Thyroid gland (tissue), 4 donors: ENCODE data around the gene KIF18A. TPM values are rescaled to one million over a fixed set of nuclear protein-coding genes. Genes with fewer than 3 reads are reported as not detected.

ENCODE experiments used
- DNase-seq, 2 donors: peaks; one replicate each; pipeline ENCODE4 v3.0.0-alpha.2; 2019
- H3K27ac ChIP-seq, 3 donors: fragments of 200-600 bp; sonication (generic); 1 replicate in 2 of 3; 2 replicates in 1 of 3; pipeline ENCODE4 v1.5.1; 2016 to 2019; ENCODE audit warnings: mild to moderate bottlenecking in 1 of 3, moderate library complexity in 1 of 3
- H3K27me3 ChIP-seq: fragments of 200-600 bp; sonication (generic); one replicate; pipeline ENCODE4 v1.5.1; 2019
- H3K36me3 ChIP-seq, 2 donors: fragments of 200-600 bp; sonication (generic); one replicate each; pipeline ENCODE4 v1.5.1; 2016 to 2019
- H3K4me1 ChIP-seq, 2 donors: fragments of 200-600 bp; sonication (generic); one replicate each; pipeline ENCODE4 v1.5.1; 2017 to 2019
- H3K4me3 ChIP-seq, 3 donors: fragments of 200-600 bp; sonication (generic); replicated peaks in 1 of 3; 1 replicate in 2 of 3; 2 replicates in 1 of 3; pipeline ENCODE4 v1.5.1; 2016; ENCODE audit warnings: mild to moderate bottlenecking in 1 of 3
- H3K9me3 ChIP-seq: fragments of 200-600 bp; sonication (generic); one replicate; pipeline ENCODE4 v1.5.1; 2017
- CTCF ChIP-seq, 6 experiments: fragments of 200-600 bp in 3 of 6; fragments of 450-650 bp in 3 of 6; sonication (generic) in 3 of 6; IDR thresholded peaks; one replicate each; pipeline ENCODE4 v1.5.1; 2016 to 2019; ENCODE audit warnings: antibody characterized with exemption in 6 of 6, mild to moderate bottlenecking in 2 of 6, inconsistent platforms in 1 of 6, moderate library complexity in 1 of 6
- POLR2A ChIP-seq, 2 donors: fragments of 450-650 bp; IDR thresholded peaks; one replicate each; pipeline ENCODE4 v1.6.1; 2017; ENCODE audit warnings: antibody characterized with exemption in 2 of 2, mild to moderate bottlenecking in 2 of 2, moderate library complexity in 1 of 2
- WGBS, 2 donors: methylation state at CpG; one replicate each; pipeline ENCODE4 v1.1.5; 2017; 5-methylcytosine and 5-hydroxymethylcytosine counted together
- intact Hi-C: fragments of 100-400 bp; cut with DNase I; formaldehyde crosslinking; loops from one replicate; pipeline ENCODE4 v1.15.1; 2023
- microRNA counts, 2 donors: library from miRNA; unstranded; fragments of <30 nt; microRNA quantifications; one replicate each; lab custom pipeline; 2016 to 2017
- microRNA-seq: library from miRNA; unstranded; fragments of <30 nt; microRNA quantifications from one replicate; pipeline ENCODE4, GENCODE V29; 2016
- small RNA-seq: library from RNA; depleted of rRNA; stranded (forward); fragments of <200 nt; gene quantifications from one replicate; pipeline ENCODE3, GENCODE V24; 2016
- total RNA-seq, 4 donors: library from RNA; depleted of rRNA; stranded (reverse); fragments of >200 nt; gene quantifications; one replicate each; pipeline ENCODE4 v1.2.3, GENCODE V29; 2016

Gene KIF18A
- total RNA-seq, 4 donors from 2014 or later, result 2.3 to 4.6 (median 4.1) TPM

- Histone ChIP-seq H3K4me1 (no peaks in the 10 kb centered on the region), H3K27ac (no peak overlapping the region), H3K36me3 (no peaks in the 10 kb centered on the region), H3K4me3 (no peak overlapping the region), H3K9me3 (no peaks in the 10 kb centered on the region), H3K27me3 (no peaks in the 10 kb centered on the region)
- WGBS, 2 donors, result 52 to 64% methylated on average over 5 of the region's 5 CpGs
- intact Hi-C loops, result no loop called here
- DNase-seq, result no peak
- no peak for TF ChIP-seq CTCF (IDR thresholded peaks at IDR 0.05)
- no peak for TF ChIP-seq POLR2A (IDR thresholded peaks at IDR 0.05)
These were observed 135.3 kb downstream of the KIF18A start for GRCh38 chr11:27972522-27973170.

GRCh38 chr11:27971171-27971570 is 136.8 kb downstream of the KIF18A start:
- H3K4me3 ChIP-seq, result no peak overlapping the region
- H3K36me3 ChIP-seq, result no peaks in the 10 kb centered on the region
- no peak overlapping the region for H3K27ac ChIP-seq
- no peak for TF ChIP-seq CTCF (IDR thresholded peaks at IDR 0.05)
- no peak for TF ChIP-seq POLR2A (IDR thresholded peaks at IDR 0.05)
- 88 to 91% methylated on average over 3 of the region's 3 CpGs for WGBS, 2 donors
- H3K9me3 ChIP-seq, result no peaks in the 10 kb centered on the region
- H3K27me3 ChIP-seq, result no peaks in the 10 kb centered on the region
- no peak for DNase-seq
- H3K4me1 ChIP-seq, result no peaks in the 10 kb centered on the region
- intact Hi-C loops, result no loop called here

MicroRNA genes within 50 kb of the gene (microRNA counts, 767-probe panel; counts per million panel counts)
- 0 counts per million in 2 donors for microRNA hsa-miR-610 (lab: Ali Mortazavi, UCI)

Small RNA genes lying within 50 kb of the gene (microRNA-seq; reads per million reads assigned to microRNA genes)
- not detected for gene MIR610

Small RNA genes lying within 50 kb of the gene (small RNA-seq; reads per million reads assigned to genes)
- not detected for gene AC023206.1
- gene MIR610, result not detected

Other genes starting within 250 kb of the KIF18A start
- 10 to 100 TPM; 13.3 to 40.2 (median 23.4) TPM for gene METTL15, start 232 bp upstream of the KIF18A start, total RNA-seq